HG02571 (cell line): ENCODE results near the gene KIAA1217.

Source experiments
- ATAC-seq: cut with Tn5 transposase; IDR thresholded peaks from one replicate; pipeline ENCODE4 v1.9.1; 2021; ENCODE audit warnings: mild to moderate bottlenecking, moderate library complexity; ENCODE audit not compliant: unreplicated experiment

The KIAA1217 gene

GRCh38 chr10:24240041-24240751 lies 31.3 kb downstream of the KIAA1217 start:
- ATAC-seq, result no peak

DNA sequence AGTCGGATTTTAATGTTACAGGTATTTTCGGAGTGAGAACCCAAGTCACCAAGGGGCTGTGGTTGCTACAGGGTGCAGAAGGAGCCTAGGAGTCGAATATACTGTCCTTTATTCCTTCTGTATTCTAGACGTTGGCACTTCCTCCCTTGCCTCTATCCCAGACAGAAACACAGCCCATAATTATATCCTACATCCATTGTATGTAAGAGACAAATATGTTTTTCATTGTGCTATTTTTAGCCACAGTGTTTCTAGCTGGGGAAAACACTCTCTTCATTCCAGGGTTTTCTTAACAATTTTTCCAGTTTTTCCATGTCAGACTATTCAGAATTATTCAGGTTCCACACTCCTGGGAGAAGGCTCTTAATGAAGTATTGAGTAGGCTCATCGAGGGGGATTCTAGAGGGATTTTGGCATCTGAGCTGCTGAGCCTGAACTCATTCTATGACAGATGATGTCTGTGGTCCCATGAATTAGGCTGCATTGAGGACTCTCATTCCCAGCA lies 32.6 kb downstream of the KIAA1217 start:
- no peak for ATAC-seq

- ATAC-seq, result no peak
Observed at GRCh38 chr10:24242562-24242961, 33.6 kb downstream of the KIAA1217 start.

- ATAC-seq, result no peak
Observed at GRCh38 chr10:24246365-24246764, 37.4 kb downstream of the KIAA1217 start.

GRCh38 chr10:24247841-24248240 lies 38.9 kb downstream of the KIAA1217 start:
- ATAC-seq, result no peak

- ATAC-seq, result no peak
Observed at GRCh38 chr10:24249829-24250415, 41.0 kb downstream of the KIAA1217 start.

DNA sequence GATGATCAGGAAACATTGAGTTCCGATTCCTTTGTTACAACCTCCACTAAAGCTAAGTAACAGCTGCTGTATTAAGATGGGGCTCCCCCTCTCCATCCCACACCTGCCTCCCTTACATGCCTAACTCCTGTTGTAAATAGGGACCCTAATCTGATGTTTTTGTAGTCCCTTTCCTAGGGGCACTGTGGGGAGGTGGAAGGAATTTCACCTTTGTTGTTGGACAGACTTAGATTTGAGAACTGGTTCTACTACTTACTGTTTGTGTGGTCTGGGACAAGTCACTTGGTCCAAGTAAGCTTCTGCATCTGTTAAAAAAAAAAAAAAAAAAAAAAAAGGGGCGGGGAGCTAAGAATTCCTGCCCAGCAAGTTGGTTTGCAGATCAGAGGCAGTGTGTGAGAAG lies 42.6 kb downstream of the KIAA1217 start:
- ATAC-seq, result no peak

- ATAC-seq, result no peak
Observed at GRCh38 chr10:24254180-24254579, 45.2 kb downstream of the KIAA1217 start.

DNA sequence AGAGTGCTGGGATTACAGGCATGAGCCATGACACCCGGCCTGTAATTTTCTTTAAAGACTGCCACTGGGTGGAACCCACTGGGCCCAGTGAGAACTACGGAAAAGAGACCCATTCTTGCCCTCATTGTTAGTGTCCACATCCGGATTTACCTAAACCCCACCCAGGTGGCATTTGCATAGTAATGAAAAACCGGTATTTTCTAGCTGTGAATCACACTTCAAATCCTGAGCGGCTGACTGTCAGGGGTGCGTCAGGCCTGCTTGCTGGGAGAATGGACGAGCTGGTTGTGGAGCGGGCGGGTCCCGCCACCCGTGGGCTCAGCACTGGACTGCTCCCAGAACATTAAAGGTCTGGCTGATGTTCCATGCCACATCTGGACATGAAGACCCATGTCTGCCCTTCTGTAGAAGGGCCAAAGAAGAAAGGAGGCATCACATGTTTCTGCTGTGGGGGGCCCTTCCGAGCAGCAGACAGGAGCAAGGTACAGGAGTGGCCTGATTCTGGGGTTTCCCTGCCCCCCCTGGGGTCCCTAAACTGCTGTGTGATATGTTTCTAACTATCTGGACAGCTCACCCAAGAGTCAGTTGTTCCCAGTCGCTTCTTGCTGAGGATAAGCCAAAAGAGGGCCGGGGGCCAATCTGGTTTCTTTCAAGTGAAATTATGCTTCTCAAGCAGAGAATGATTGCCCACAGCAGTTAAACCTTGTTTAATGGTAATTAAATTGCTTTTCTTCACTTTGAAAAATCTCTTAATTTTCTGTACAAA lies 46.4 kb downstream of the KIAA1217 start:
- ATAC-seq, result no peak

DNA sequence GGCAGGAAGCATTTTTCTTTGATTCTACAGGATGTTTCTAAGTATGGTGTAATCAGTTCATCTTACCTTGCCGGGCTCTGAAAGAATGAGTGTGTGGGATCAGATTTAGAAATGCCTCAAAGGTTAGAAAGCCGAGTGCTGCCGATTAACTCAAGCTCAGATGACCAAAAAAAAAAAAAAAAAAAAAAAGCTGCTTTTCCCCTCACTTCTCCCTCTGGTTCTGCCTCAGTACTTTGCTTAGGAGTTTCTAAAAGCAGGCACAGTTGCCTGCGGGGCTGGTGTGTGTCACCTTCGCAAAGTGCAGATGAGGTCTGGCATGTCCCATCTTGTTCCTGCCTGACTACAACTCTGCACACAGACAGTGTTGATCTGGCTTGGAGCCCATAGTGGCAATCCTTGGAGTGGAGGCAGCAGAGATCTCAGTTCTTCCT lies 47.0 kb downstream of the KIAA1217 start:
- ATAC-seq, result no peak

- ATAC-seq, result no peak
Observed at GRCh38 chr10:24256619-24257107, 47.7 kb downstream of the KIAA1217 start.

- no peak for ATAC-seq
Observed at GRCh38 chr10:24257588-24257987, 48.6 kb downstream of the KIAA1217 start.

DNA sequence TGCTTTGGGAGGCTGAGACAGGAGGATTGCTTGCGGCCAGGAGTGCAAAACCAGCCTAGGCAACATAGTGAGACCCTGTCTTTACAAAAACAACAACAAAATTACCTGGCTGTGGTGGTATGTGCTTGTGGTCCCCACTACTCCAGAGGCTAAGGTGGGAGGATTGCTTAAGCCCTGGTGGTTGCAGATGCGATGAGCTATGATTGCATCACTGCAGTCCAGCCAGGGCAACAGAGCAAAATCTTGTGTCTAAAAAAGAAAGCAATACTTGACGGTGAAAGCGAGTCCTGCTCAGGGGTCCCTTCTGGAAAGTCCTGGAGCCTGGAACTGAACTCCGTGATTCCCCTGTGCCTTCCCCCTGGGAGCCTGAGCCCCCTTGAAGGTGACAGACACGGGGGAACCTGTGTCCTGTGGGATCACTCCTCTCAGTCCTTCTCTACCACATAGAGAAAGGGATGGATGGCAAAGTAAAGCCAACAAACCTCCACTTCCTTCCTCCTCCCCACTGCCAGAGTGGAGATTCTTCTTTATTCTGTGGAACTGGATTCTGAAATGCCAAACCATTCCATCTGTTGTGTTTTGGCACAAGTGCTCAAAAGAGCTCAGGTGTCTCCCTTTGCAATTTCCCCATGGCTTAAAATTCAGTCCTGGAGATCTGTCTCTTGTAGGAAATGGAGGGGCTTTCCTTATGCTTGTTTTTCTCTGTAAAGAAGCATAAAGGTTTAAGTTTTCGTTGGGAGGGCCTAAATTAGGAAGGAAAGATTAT lies 50.6 kb downstream of the KIAA1217 start:
- ATAC-seq, result no peak

GRCh38 chr10:24261627-24262026 lies 52.7 kb downstream of the KIAA1217 start:
- no peak for ATAC-seq

DNA sequence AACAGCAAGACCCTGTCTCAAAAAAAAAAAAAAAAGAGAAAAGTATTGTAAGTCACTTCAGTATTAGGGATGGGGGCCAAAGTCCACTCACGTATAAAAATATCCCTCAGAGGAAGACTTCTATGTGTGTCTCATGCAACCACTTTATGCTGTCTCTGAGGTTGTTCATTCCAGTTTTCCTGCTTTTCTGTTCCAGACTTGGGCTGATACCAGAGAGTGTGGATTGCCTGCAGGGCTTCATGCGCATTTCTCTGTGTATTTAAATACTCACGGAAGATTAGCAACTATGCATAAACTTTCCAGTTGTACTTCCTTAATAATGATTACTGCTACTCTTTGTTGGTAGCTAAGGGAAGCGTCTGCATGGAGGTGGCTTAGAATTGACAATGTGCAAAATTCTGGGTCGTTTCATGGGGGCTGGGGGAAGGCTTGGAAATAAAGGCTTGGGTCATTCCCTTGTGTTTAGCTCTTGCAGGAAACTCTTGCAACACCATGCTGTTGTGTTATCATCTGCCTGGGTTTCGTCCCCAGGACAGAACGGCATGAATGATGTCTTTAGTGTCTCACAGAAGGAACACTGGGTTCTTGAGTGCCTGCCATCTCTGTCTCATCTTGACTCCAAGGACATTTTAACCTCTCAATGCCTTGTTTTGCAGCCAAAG lies 54.1 kb downstream of the KIAA1217 start:
- ATAC-seq, result no peak

GRCh38 chr10:24269476-24269875 lies 60.5 kb downstream of the KIAA1217 start:
- no peak for ATAC-seq

- no peak for ATAC-seq
Observed at GRCh38 chr10:24272374-24272773, 63.4 kb downstream of the KIAA1217 start.

DNA sequence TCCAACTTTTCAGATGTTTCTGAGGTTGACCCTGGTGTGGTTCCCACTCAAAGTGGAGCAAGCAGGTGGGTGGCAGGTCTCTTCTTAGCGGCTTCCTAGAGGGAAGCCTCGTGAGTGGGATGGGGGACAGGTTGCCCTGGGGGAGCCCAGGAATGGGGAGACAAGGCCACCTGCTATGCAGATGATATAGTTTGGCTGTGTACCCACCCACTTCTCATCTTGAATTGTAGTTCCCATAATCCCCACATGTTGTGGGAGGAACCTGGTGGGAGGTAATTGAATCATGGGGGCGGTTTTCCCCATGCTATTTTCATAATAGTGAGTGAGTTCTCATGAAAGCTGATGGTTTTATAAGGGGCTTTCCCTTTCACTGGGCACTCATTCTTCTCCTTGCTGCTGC lies 68.3 kb downstream of the KIAA1217 start:
- ATAC-seq, result no peak

DNA sequence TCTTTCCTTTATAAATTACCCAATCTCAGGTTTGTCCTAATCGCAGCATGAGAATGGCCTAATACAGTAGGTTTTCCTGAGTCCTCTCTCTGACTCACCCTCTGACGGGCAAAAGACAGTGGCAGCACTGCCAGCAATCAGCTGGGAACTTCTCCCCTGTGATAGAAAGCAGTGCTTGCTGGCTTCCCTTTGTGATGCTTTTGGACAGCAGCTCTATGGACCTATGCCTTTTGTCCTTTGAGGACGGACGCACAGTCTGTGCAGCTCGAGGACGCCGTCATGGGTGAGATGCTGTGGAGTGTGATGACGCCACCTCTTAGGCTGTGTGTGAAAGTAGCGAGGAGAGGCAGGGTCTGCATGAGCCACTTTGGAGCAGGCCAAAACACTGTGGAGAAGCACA lies 68.8 kb downstream of the KIAA1217 start:
- no peak for ATAC-seq

GRCh38 chr10:24278176-24278889 lies 69.4 kb downstream of the KIAA1217 start:
- ATAC-seq, result no peak
